Choroid plexus epithelial cell (primary cell): Measurements from ENCODE around the gene TSPAN31.

Experiments used
- DNase-seq: peaks from one replicate; pipeline ENCODE4 v3.0.0-alpha.2; 2010; ENCODE audit warnings: low read depth
- H3K4me3 ChIP-seq: 2 replicates; pipeline ENCODE4 v1.5.1; 2011; ENCODE audit warnings: low read depth, mild to moderate bottlenecking, control low read depth, low read length, moderate library complexity
- TF ChIP-seq, protein P1 (sequence below): conservative IDR thresholded peaks from 2 replicates; pipeline ENCODE4 v1.5.1; 2011; ENCODE audit warnings: low read depth, mild to moderate bottlenecking, control low read depth, inconsistent platforms, low read length, moderate library complexity

Gene TSPAN31

GRCh38 chr12:57732726-57733593 is 11.9 kb upstream of the TSPAN31 start:
- TF ChIP-seq, protein P1, sequence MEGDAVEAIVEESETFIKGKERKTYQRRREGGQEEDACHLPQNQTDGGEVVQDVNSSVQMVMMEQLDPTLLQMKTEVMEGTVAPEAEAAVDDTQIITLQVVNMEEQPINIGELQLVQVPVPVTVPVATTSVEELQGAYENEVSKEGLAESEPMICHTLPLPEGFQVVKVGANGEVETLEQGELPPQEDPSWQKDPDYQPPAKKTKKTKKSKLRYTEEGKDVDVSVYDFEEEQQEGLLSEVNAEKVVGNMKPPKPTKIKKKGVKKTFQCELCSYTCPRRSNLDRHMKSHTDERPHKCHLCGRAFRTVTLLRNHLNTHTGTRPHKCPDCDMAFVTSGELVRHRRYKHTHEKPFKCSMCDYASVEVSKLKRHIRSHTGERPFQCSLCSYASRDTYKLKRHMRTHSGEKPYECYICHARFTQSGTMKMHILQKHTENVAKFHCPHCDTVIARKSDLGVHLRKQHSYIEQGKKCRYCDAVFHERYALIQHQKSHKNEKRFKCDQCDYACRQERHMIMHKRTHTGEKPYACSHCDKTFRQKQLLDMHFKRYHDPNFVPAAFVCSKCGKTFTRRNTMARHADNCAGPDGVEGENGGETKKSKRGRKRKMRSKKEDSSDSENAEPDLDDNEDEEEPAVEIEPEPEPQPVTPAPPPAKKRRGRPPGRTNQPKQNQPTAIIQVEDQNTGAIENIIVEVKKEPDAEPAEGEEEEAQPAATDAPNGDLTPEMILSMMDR: no peak
- DNase-seq: no peak
- no peak overlapping the region for H3K4me3 ChIP-seq

GRCh38 chr12:57733928-57734327 is 10.9 kb upstream of the TSPAN31 start:
- no peak overlapping the region for H3K4me3 ChIP-seq
- DNase-seq: no peak
- TF ChIP-seq, protein P1: no peak

DNA sequence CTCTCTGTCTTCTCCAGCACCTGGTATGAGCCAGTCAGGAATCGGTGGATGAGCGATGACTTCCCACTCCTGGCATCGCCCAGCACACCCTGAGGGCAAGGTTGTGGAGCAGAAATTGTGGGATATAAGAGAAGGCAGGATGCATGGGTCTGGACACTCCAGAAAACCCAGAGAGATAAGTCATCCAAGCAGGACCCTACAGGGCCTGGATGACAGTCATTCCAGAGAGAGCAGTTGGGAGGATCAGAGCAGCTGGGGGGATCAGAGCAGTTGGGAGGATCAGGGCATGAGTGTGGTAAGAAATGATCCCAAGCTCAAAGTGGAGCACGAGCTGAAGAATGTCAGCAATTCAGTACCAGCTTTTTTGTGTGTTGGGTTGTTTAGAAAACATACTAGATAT is 10.2 kb upstream of the TSPAN31 start:
- H3K4me3 ChIP-seq: no peak overlapping the region
- no peak for DNase-seq
- TF ChIP-seq, protein P1: no peak

GRCh38 chr12:57735198-57735855 is 9.5 kb upstream of the TSPAN31 start:
- DNase-seq: no peak
- TF ChIP-seq, protein P1: no peak
- no peak overlapping the region for H3K4me3 ChIP-seq

- peak; percentile 45 for DNase-seq
- H3K4me3 ChIP-seq: peak overlapping the region; percentile 39
- TF ChIP-seq, protein P1: peak; percentile 59
Measured at GRCh38 chr12:57735952-57736740, 8.7 kb upstream of the TSPAN31 start.

- no peak overlapping the region for H3K4me3 ChIP-seq
- TF ChIP-seq, protein P1: no peak
- no peak for DNase-seq
Measured at GRCh38 chr12:57736741-57737466, 7.9 kb upstream of the TSPAN31 start.
